K562 (cell line): ENCODE measurements around the gene CEP43. TPM values are rescaled to one million over a fixed set of nuclear protein-coding genes. Genes with fewer than 3 reads are reported as not detected.

Experiments
- ATAC-seq: fragments of 200-7000 bp; cut with Tn5 transposase; 3 replicates; pipeline ENCODE4 v1.9.1; 2020; ENCODE audit warnings: moderate library complexity
- BruUV-seq: library from RNA; stranded (reverse); fragments of 400-500 nt; replicated peaks from 2 replicates; lab custom pipeline; 2021; lab: Mats Ljungman, UMichigan
- CTCF ChIA-PET: fragments of 300-600 bp; formaldehyde crosslinking; extraction: SDS; loops from one replicate; lab custom pipeline; 2021; ENCODE audit warnings: low intra/inter-chr PET ratio; lab: Yijun Ruan, JAX
- POLR2A ChIA-PET: fragments of 300-600, 350-650 bp; sonication (Branson Sonifier 250); formaldehyde crosslinking; extraction: SDS; loops from one replicate; lab custom pipeline; 2021; ENCODE audit warnings: antibody characterized with exemption, inconsistent platforms; lab: Yijun Ruan, JAX
- DNase-seq, 4 experiments: peaks; one replicate each; pipeline versions ENCODE4 v3.0.0 to v3.0.0-alpha.2; 2011 to 2018; ENCODE audit warnings: low spot score in 3 of 4, mixed read lengths in 3 of 4; ENCODE audit errors: extremely low read depth in 1 of 4
- FAIRE-seq: peaks from 2 replicates; lab custom pipeline; 2011; peaks lifted over from hg19 to GRCh38; lab: Jason Lieb, UNC
- H2AFZ ChIP-seq: 2 replicates; pipeline ENCODE4 v1.6.0; 2011; ENCODE audit warnings: low read depth, low read length, control low read depth, inconsistent platforms
- H3K27ac ChIP-seq: fragments of 200-600 bp; 3 replicates; pipeline ENCODE4 v1.8.0; 2011; ENCODE audit warnings: low read depth, mild to moderate bottlenecking, control low read depth, inconsistent platforms, low read length, moderate library complexity, mixed read lengths; ENCODE audit errors: extremely low read depth
- H3K27me3 ChIP-seq, 2 experiments: fragments of 300-600 bp in 1 of 2; 2 replicates in 1 of 2; 3 replicates in 1 of 2; pipeline versions ENCODE4 v1.6.0 to v1.8.0; 2011; ENCODE audit warnings: inconsistent platforms in 2 of 2, low read length in 2 of 2, mild to moderate bottlenecking in 1 of 2, mixed read lengths in 1 of 2, moderate library complexity in 1 of 2; ENCODE audit not compliant: control insufficient read depth in 2 of 2, insufficient read depth in 2 of 2
- H3K36me3 ChIP-seq: fragments of 300-600 bp; 3 replicates; pipeline ENCODE4 v1.8.0; 2011; ENCODE audit warnings: mild to moderate bottlenecking, low read length, inconsistent platforms; ENCODE audit not compliant: control insufficient read depth, insufficient read depth
- H3K4me1 ChIP-seq, 2 experiments: fragments of 200-600 bp in 1 of 2; replicated peaks in 1 of 2; 2 replicates in 1 of 2; 3 replicates in 1 of 2; pipeline versions ENCODE4 v1.5.1 to v1.8.0; 2011; ENCODE audit warnings: inconsistent platforms in 2 of 2, low read length in 2 of 2, mild to moderate bottlenecking in 1 of 2, mixed read lengths in 1 of 2, moderate library complexity in 1 of 2; ENCODE audit not compliant: control insufficient read depth in 2 of 2, insufficient read depth in 2 of 2
- H3K4me2 ChIP-seq: 2 replicates; pipeline ENCODE4 v1.6.1; 2011; ENCODE audit warnings: low read length, control low read depth, inconsistent platforms, mixed read lengths; ENCODE audit not compliant: insufficient read depth
- H3K4me3 ChIP-seq: fragments of 200-600 bp; sonication (generic), shearing (Covaris generic); 2 replicates; pipeline ENCODE4 v1.5.1; 2016; ENCODE audit warnings: control low read depth, inconsistent platforms
- H3K79me2 ChIP-seq: fragments of 200-600 bp; 3 replicates; pipeline ENCODE4 v1.8.0; 2011; ENCODE audit warnings: low read length, inconsistent platforms; ENCODE audit not compliant: control insufficient read depth, insufficient read depth
- H3K9ac ChIP-seq, 2 experiments: 2 replicates each; pipeline versions ENCODE4 v1.6.0 to v1.6.1; 2011; ENCODE audit warnings: low read depth in 2 of 2, low read length in 2 of 2, control low read depth in 1 of 2, inconsistent platforms in 1 of 2, mild to moderate bottlenecking in 1 of 2, mixed read lengths in 1 of 2; ENCODE audit not compliant: insufficient read depth in 1 of 2
- H3K9me1 ChIP-seq: one replicate; pipeline ENCODE4 v1.6.0; 2011; ENCODE audit warnings: inconsistent platforms, mild to moderate bottlenecking, low read length, moderate library complexity; ENCODE audit not compliant: control insufficient read depth, insufficient read depth
- H3K9me3 ChIP-seq: replicated peaks from 2 replicates; pipeline ENCODE4 v1.5.1; 2011; ENCODE audit warnings: low read depth, low read length, inconsistent platforms; ENCODE audit not compliant: control insufficient read depth, insufficient read depth
- H4K20me1 ChIP-seq: replicated peaks from 2 replicates; pipeline ENCODE4 v1.6.1; 2011; ENCODE audit warnings: low read length, inconsistent platforms, mixed read lengths; ENCODE audit not compliant: control insufficient read depth, insufficient read depth
- CBX5 ChIP-seq: IDR thresholded peaks from 2 replicates; pipeline ENCODE4 v1.6.1; 2014; ENCODE audit warnings: low read depth, borderline replicate concordance
- CEBPB ChIP-seq: fragments of 450-650 bp; IDR thresholded peaks from 2 replicates; pipeline ENCODE4 v1.6.1; 2016; ENCODE audit warnings: missing genetic modification characterization, missing compliant biosample characterization
- CEBPG ChIP-seq, 3 experiments: fragments of 200-800 bp in 1 of 3; sonication (Bioruptor generic) in 1 of 3; sonication (generic) in 1 of 3; formaldehyde crosslinking in 1 of 3; IDR thresholded peaks in 2 of 3; conservative IDR thresholded peaks in 1 of 3; 2 replicates each; pipeline versions ENCODE4 v1.6.1 to v1.8.0; 2016 to 2022; ENCODE audit warnings: missing compliant biosample characterization in 2 of 3, missing genetic modification characterization in 2 of 3, mild to moderate bottlenecking in 1 of 3, missing genetic modification reagents in 1 of 3
- MYBL2 ChIP-seq, 2 experiments: fragments of 450-650 bp in 1 of 2; sonication (generic) in 1 of 2; formaldehyde crosslinking in 1 of 2; IDR thresholded peaks; 2 replicates each; pipeline versions ENCODE4 v1.6.1 to v1.8.1; 2017 to 2022; ENCODE audit warnings: borderline replicate concordance in 1 of 2, inconsistent platforms in 1 of 2, low read depth in 1 of 2, mild to moderate bottlenecking in 1 of 2, missing genetic modification reagents in 1 of 2, moderate library complexity in 1 of 2
- PKNOX1 ChIP-seq: fragments of 450-650 bp; IDR thresholded peaks from 2 replicates; pipeline ENCODE4 v1.6.1; 2016
- RERE ChIP-seq: sonication (generic); formaldehyde crosslinking; IDR thresholded peaks from 2 replicates; pipeline ENCODE4 v1.8.0; 2023; ENCODE audit warnings: missing genetic modification reagents, mild to moderate bottlenecking, borderline replicate concordance
- TAF9B ChIP-seq: fragments of 450-650 bp; IDR thresholded peaks from 2 replicates; pipeline ENCODE4 v1.6.1; 2018; ENCODE audit warnings: mild to moderate bottlenecking; ENCODE audit not compliant: partially characterized antibody
- TEAD2 ChIP-seq: fragments of 450-650 bp; IDR thresholded peaks from 2 replicates; pipeline ENCODE4 v1.6.1; 2016; ENCODE audit warnings: missing genetic modification characterization, control low read depth, missing compliant biosample characterization
- ZBTB34 ChIP-seq: fragments of 250-450 bp; sonication (Bioruptor Pico); IDR thresholded peaks from 2 replicates; pipeline ENCODE4 v1.8.0; 2021; ENCODE audit warnings: mild to moderate bottlenecking, moderate library complexity
- ZNF512 ChIP-seq: IDR thresholded peaks from 2 replicates; pipeline ENCODE4 v1.6.1; 2016; ENCODE audit warnings: missing genetic modification characterization, missing compliant biosample characterization
- ZNF584 ChIP-seq: fragments of 200-800 bp; sonication (Bioruptor generic); IDR thresholded peaks from 2 replicates; pipeline ENCODE4 v1.6.1; 2016; ENCODE audit warnings: low read depth, mild to moderate bottlenecking, missing genetic modification characterization, missing compliant biosample characterization
- WGBS: fragments of 100-300 bp; shearing (Covaris generic); methylation state at CpG from one replicate; pipeline ENCODE4 v1.1.6; 2016; ENCODE audit warnings: low coverage, mixed read lengths; ENCODE audit not compliant: insufficient coverage; ENCODE audit errors: missing lambda C conversion rate; 5-methylcytosine and 5-hydroxymethylcytosine counted together
- in situ Hi-C: fragments of 300-500 bp; cut with MboI; formaldehyde crosslinking; loops from 4 replicates; pipeline ENCODE4 v1.15.0; 2018; ENCODE audit warnings: inconsistent platforms, mixed read lengths
- intact Hi-C: fragments of 100-400 bp; cut with micrococcal nuclease; formaldehyde crosslinking; loops from 2 replicates; pipeline ENCODE4 v1.14.2; 2022
- polyA plus RNA-seq, 8 experiments: library from polyadenylated mRNA; depleted of rRNA in 4 of 8; stranded (reverse) in 5 of 8; unstranded in 3 of 8; fragments of >200 nt; fragmentation: Nextera tagmentation in 2 of 8; fragmentation: Illumina TruSeq in 1 of 8; extraction: Ambion mirVana in 2 of 8; extraction: Trizol in 1 of 8; gene quantifications; 2 replicates each; pipeline versions ENCODE4 v1.2.1 to v1.2.3, GENCODE V29; 2011 to 2014; ENCODE audit warnings: inconsistent platforms in 1 of 8, missing spikeins in 1 of 8
- total RNA-seq, 7 experiments: library from RNA; depleted of rRNA in 6 of 7; stranded (reverse); fragments of >200 nt in 6 of 7; fragmentation: Illumina TruSeq in 2 of 7; extraction: Trizol in 2 of 7; gene quantifications; 2 replicates each; pipeline versions ENCODE4 v1.2.1 to v1.2.3, GENCODE V29; 2011 to 2021; ENCODE audit warnings: low replicate concordance in 1 of 7

CEP43 gene
- total and polyA plus RNA-seq, 9 of the 15 experiments (the other 6 are each of a cell fraction or from before 2014, with no cell fraction given) = 15.2 to 55.7 (median 47.4) TPM

- peaks cover 60% of the 10 kb centered on the region for H3K36me3 ChIP-seq
- peaks cover 20 to 23% of the 10 kb centered on the region in 2 experiments; a peak in 4 of 5 replicates for H3K4me1 ChIP-seq
- H3K79me2 ChIP-seq = peaks cover 91% of the 10 kb centered on the region
- peak; percentile 19 for FAIRE-seq
- intact Hi-C loops = loop anchor here (5.0 kb wide), 2 partner anchors 46 to 146 kb away; no protein-coding TSS in a partner anchor
- BruUV-seq = no TSS peak
- no peaks in the 10 kb centered on the region for H3K9me1 ChIP-seq
- H3K9me3 ChIP-seq = no peaks in the 10 kb centered on the region
- no peak overlapping the region for H3K9ac ChIP-seq
- H3K27ac ChIP-seq = no peak overlapping the region
- peak in 1 of 4 experiments; percentile 22 for DNase-seq
- peak overlapping the region; percentile 37 for H3K4me2 ChIP-seq
- H2AFZ ChIP-seq = no peak overlapping the region
- ChIA-PET POLR2A (no interaction called here), CTCF (no interaction called here)
- no peak overlapping the region for H3K4me3 ChIP-seq
- no peaks in the 10 kb centered on the region for H3K27me3 ChIP-seq
- 64% methylated on average over 7 of the region's 7 CpGs for WGBS
- no peak for ATAC-seq
- peaks cover 6% of the 10 kb centered on the region for H4K20me1 ChIP-seq
- in situ Hi-C loops = no loop called here
- TF ChIP-seq CEBPB (tag) (peak; percentile 94), ZBTB34 (CRISPR knock-in tag) (no peak), CBX5 (no peak), MYBL2 (IDR thresholded peaks at IDR 0.05; ENCODE audit: low read depth) (no peak), MYBL2 (CRISPR knock-in tag; IDR thresholded peaks at IDR 0.05; ENCODE audit: borderline replicate concordance) (no peak), TEAD2 (tag) (no peak), RERE (CRISPR knock-in tag) (no peak), CEBPG (CRISPR knock-in tag; IDR thresholded peaks at IDR 0.05) (peak; percentile 90), CEBPG (tag; conservative IDR thresholded peaks at IDR 0.05 in 1 of 2, IDR thresholded peaks at IDR 0.05 in 1 of 2) (peak; percentile 68 to 71), PKNOX1 (no peak), ZNF584 (CRISPR knock-in tag) (no peak), ZNF512 (tag) (no peak), TAF9B (no peak)
Observed at GRCh38 chr6:166996406-166996805, 2.8 kb upstream of the CEP43 start.
